ENCODE measurements around the gene PRSS48. TPM values are rescaled to one million over a fixed set of nuclear protein-coding genes. Genes with fewer than 3 reads are reported as not detected.

PRSS48 gene
- total RNA-seq, 3 donors from 2014 or later (not counting 1 experiment from before 2014, with no cell fraction given): not detected

DNA sequence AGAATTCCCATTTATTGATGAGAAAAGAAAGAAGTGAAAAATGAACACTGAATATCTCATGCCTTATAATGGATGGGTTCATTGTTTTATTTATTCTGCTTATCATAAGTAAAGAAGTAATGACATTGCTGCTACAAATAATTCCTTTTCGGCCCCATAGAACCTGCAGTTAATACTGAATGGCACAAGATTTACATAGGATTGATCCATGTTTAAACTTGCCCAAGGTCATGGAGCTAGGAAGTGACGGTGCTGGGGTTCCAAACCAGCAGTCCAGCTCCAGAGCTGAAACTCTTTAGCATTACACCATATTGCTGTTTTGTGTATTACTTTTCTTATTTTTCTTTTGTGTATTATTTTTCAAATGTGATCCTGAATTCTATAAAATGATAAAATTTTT lies 30.2 kb upstream of the PRSS48 start:
- H3K9me3 ChIP-seq (ENCODE audit: control insufficient read depth, insufficient read depth, low read length): no peaks in the 10 kb centered on the region
- H3K9me3 Mint-ChIP-seq: no peaks in the 10 kb centered on the region
- H3K27me3 Mint-ChIP-seq (ENCODE audit: low read depth in 2 of 2): no peaks in the 10 kb centered on the region
- no peaks in the 10 kb centered on the region for H3K27me3 ChIP-seq (ENCODE audit: control insufficient read depth, insufficient read depth, low read length)
- no peaks in the 10 kb centered on the region for H3K4me1 Mint-ChIP-seq
- H3K4me3 Mint-ChIP-seq: no peak overlapping the region
- H3K27ac Mint-ChIP-seq: no peak overlapping the region
- ATAC-seq (no peak), DNase-seq (no peak)
- TF ChIP-seq, protein P1, sequence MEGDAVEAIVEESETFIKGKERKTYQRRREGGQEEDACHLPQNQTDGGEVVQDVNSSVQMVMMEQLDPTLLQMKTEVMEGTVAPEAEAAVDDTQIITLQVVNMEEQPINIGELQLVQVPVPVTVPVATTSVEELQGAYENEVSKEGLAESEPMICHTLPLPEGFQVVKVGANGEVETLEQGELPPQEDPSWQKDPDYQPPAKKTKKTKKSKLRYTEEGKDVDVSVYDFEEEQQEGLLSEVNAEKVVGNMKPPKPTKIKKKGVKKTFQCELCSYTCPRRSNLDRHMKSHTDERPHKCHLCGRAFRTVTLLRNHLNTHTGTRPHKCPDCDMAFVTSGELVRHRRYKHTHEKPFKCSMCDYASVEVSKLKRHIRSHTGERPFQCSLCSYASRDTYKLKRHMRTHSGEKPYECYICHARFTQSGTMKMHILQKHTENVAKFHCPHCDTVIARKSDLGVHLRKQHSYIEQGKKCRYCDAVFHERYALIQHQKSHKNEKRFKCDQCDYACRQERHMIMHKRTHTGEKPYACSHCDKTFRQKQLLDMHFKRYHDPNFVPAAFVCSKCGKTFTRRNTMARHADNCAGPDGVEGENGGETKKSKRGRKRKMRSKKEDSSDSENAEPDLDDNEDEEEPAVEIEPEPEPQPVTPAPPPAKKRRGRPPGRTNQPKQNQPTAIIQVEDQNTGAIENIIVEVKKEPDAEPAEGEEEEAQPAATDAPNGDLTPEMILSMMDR (IDR thresholded peaks at IDR 0.05): no peak
- no peaks in the 10 kb centered on the region for H3K36me3 Mint-ChIP-seq
- no peak overlapping the region for H3K4me3 ChIP-seq (ENCODE audit: low read length)
- H3K36me3 ChIP-seq (ENCODE audit: control insufficient read depth, insufficient read depth, low read length): no peaks in the 10 kb centered on the region
- WGBS (ENCODE audit: insufficient coverage): 84% methylated on average over 2 of the region's 2 CpGs
- H3K27ac ChIP-seq (ENCODE audit: low read length): no peak overlapping the region
- intact Hi-C loops (cut with micrococcal nuclease): no loop called here
- no peaks in the 10 kb centered on the region for H3K4me1 ChIP-seq (ENCODE audit: control insufficient read depth, insufficient read depth, low read length)

DNA sequence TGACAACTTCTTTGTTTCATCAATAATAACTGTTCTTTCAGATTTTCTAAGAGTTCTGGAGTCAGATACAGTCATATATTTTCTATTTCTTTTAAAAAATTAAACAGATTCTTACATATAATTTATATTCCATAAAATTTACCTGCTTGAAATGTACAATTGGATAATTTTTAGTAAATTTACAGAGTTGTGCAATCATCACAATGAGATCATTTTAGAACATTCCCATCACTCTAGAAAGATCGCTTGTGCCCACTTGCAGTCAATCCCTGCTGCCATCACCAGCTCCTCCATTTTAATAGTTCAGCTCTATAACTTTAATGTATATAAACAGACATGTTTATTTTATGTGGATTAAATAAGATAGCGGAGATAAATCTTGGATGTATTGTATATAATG lies 29.6 kb upstream of the PRSS48 start:
- intact Hi-C loops (cut with micrococcal nuclease): no loop called here
- Histone ChIP-seq H3K4me1 (ENCODE audit: control insufficient read depth, insufficient read depth, low read length) (no peaks in the 10 kb centered on the region), H3K9me3 (ENCODE audit: control insufficient read depth, insufficient read depth, low read length) (no peaks in the 10 kb centered on the region), H3K4me3 (ENCODE audit: low read length) (no peak overlapping the region), H3K27me3 (ENCODE audit: control insufficient read depth, insufficient read depth, low read length) (no peaks in the 10 kb centered on the region), H3K27ac (ENCODE audit: low read length) (no peak overlapping the region), H3K36me3 (ENCODE audit: control insufficient read depth, insufficient read depth, low read length) (no peaks in the 10 kb centered on the region)
- Mint-ChIP-seq H3K9me3 (no peaks in the 10 kb centered on the region), H3K27ac (no peak overlapping the region), H3K36me3 (no peaks in the 10 kb centered on the region), H3K4me3 (no peak overlapping the region), H3K4me1 (no peaks in the 10 kb centered on the region), H3K27me3 (ENCODE audit: low read depth in 2 of 2) (no peaks in the 10 kb centered on the region)
- DNase-seq: no peak
- TF ChIP-seq, protein P1 (IDR thresholded peaks at IDR 0.05): no peak
- WGBS (ENCODE audit: insufficient coverage): 100% methylated on average over 1 of the region's 2 CpGs
- no peak for ATAC-seq

DNA sequence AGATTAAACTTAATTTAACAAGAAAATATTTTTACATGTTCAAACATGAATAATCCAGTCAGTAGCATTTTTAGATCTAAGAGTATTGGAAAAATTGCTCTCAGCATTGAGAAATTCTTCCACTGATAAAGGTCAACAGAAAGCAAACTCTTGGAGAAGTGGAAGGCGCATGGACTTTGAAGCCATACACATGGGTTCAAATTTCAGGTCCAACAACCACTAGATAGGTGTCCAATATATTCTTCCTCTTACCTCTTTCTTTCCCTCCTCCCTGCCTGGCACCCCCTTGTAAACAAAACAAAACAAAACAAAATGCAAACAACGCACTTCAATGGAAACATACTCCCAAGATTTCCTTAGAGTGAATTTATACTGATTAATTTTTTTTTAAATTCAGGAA lies 28.4 kb upstream of the PRSS48 start:
- 90% methylated on average over 1 of the region's 2 CpGs for WGBS (ENCODE audit: insufficient coverage)
- no peaks in the 10 kb centered on the region for H3K36me3 ChIP-seq (ENCODE audit: control insufficient read depth, insufficient read depth, low read length)
- no peaks in the 10 kb centered on the region for H3K4me1 ChIP-seq (ENCODE audit: control insufficient read depth, insufficient read depth, low read length)
- H3K27me3 ChIP-seq (ENCODE audit: control insufficient read depth, insufficient read depth, low read length): no peaks in the 10 kb centered on the region
- H3K4me1 Mint-ChIP-seq: no peaks in the 10 kb centered on the region
- no peaks in the 10 kb centered on the region for H3K27me3 Mint-ChIP-seq (ENCODE audit: low read depth in 2 of 2)
- no peak for DNase-seq
- no peaks in the 10 kb centered on the region for H3K9me3 ChIP-seq (ENCODE audit: control insufficient read depth, insufficient read depth, low read length)
- no peaks in the 10 kb centered on the region for H3K9me3 Mint-ChIP-seq
- ATAC-seq: no peak
- intact Hi-C loops (cut with micrococcal nuclease): no loop called here
- TF ChIP-seq, protein P1 (IDR thresholded peaks at IDR 0.05): no peak
- H3K4me3 Mint-ChIP-seq: no peak overlapping the region
- no peaks in the 10 kb centered on the region for H3K36me3 Mint-ChIP-seq
- H3K27ac Mint-ChIP-seq: no peak overlapping the region
- no peak overlapping the region for H3K4me3 ChIP-seq (ENCODE audit: low read length)
- no peak overlapping the region for H3K27ac ChIP-seq (ENCODE audit: low read length)

DNA sequence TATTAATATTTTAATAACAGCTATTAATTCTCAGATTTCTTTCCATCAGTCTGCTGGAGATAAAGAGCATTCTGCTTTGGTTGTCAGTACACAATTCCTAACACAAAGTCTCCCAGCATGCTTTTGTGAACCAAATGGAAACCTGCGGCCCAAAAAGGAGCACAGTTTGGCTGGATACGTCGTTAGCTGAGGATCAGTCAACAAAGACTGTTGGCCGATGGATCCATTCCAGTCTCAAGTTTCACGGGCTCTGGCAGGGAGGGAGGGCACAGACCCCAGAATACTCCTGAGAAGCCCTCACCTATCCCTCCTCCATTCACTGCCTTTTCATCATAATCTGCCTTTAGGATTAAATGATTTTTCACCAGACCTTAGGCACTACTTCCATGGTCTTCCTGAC lies 26.3 kb upstream of the PRSS48 start:
- no peak for DNase-seq

More for the DNA sequence above, 26.3 kb upstream of the PRSS48 start:
- H3K4me1 ChIP-seq (ENCODE audit: control insufficient read depth, insufficient read depth, low read length): no peaks in the 10 kb centered on the region
- no peak overlapping the region for H3K4me3 ChIP-seq (ENCODE audit: low read length)
- no peak overlapping the region for H3K4me3 Mint-ChIP-seq
- H3K9me3 ChIP-seq (ENCODE audit: control insufficient read depth, insufficient read depth, low read length): no peaks in the 10 kb centered on the region
- H3K9me3 Mint-ChIP-seq: no peaks in the 10 kb centered on the region
- intact Hi-C loops (cut with micrococcal nuclease): no loop called here
- no peaks in the 10 kb centered on the region for H3K4me1 Mint-ChIP-seq
- H3K27ac Mint-ChIP-seq: no peak overlapping the region
- H3K27me3 ChIP-seq (ENCODE audit: control insufficient read depth, insufficient read depth, low read length): no peaks in the 10 kb centered on the region
- WGBS (ENCODE audit: insufficient coverage): 92% methylated on average over 5 of the region's 5 CpGs
- ATAC-seq: no peak
- no peaks in the 10 kb centered on the region for H3K27me3 Mint-ChIP-seq (ENCODE audit: low read depth in 2 of 2)
- TF ChIP-seq, protein P1 (IDR thresholded peaks at IDR 0.05): no peak
- no peaks in the 10 kb centered on the region for H3K36me3 Mint-ChIP-seq
- H3K27ac ChIP-seq (ENCODE audit: low read length): no peak overlapping the region
- no peaks in the 10 kb centered on the region for H3K36me3 ChIP-seq (ENCODE audit: control insufficient read depth, insufficient read depth, low read length)

All from natural killer cell (primary cell).